Keratinocyte (primary cell): ENCODE results near the gene ANKRD30B.

Experiments
- EZH2 ChIP-seq: IDR thresholded peaks from one replicate; pipeline ENCODE4 v1.6.1; 2012; ENCODE audit warnings: inconsistent platforms, mild to moderate bottlenecking, low read length, moderate library complexity
- TF ChIP-seq, protein P1 (sequence below), 3 experiments: IDR thresholded peaks in 1 of 3; conservative IDR thresholded peaks in 1 of 3; optimal IDR thresholded peaks in 1 of 3; 2 replicates in 2 of 3; 3 replicates in 1 of 3; pipeline versions ENCODE3 to v1.5.1; 2011; ENCODE audit warnings: low read length in 3 of 3, mild to moderate bottlenecking in 3 of 3, moderate library complexity in 2 of 3, control low read depth in 1 of 3, inconsistent platforms in 1 of 3; ENCODE audit not compliant: insufficient read depth in 2 of 3; ENCODE audit errors: extremely low read depth in 1 of 3

DNA sequence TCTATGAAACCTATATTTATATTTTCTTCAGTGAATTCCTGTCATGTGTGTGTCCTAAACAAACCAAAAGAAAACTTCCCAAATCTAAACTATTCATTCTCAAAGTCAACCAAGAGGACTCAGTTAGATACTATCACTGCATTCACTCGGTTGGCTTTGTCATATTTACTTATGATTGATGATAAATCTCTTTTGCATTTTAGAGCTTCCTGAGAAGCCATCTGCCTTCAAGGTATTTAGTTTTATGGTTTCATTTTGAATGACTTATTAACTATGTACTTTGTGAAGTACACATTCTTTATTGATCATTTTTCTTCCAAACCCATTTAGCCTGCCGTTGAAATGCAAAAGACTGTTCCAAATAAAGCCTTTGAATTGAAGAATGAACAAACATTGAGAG, 36.2 kb downstream of the ANKRD30B start:
- TF ChIP-seq, protein P1, sequence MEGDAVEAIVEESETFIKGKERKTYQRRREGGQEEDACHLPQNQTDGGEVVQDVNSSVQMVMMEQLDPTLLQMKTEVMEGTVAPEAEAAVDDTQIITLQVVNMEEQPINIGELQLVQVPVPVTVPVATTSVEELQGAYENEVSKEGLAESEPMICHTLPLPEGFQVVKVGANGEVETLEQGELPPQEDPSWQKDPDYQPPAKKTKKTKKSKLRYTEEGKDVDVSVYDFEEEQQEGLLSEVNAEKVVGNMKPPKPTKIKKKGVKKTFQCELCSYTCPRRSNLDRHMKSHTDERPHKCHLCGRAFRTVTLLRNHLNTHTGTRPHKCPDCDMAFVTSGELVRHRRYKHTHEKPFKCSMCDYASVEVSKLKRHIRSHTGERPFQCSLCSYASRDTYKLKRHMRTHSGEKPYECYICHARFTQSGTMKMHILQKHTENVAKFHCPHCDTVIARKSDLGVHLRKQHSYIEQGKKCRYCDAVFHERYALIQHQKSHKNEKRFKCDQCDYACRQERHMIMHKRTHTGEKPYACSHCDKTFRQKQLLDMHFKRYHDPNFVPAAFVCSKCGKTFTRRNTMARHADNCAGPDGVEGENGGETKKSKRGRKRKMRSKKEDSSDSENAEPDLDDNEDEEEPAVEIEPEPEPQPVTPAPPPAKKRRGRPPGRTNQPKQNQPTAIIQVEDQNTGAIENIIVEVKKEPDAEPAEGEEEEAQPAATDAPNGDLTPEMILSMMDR (optimal IDR thresholded peaks at IDR 0.05 in 1 of 3, IDR thresholded peaks at IDR 0.05 in 1 of 3, conservative IDR thresholded peaks at IDR 0.05 in 1 of 3; ENCODE audit: extremely low read depth in 1 of 3, insufficient read depth in 2 of 3, low read length in 3 of 3), result no peak
- TF ChIP-seq EZH2, result no peak
